Hematopoietic multipotent progenitor cell treated with erythropoietin and hydrocortisone succinate and interleukin-3 and kit ligand, for 17 days (in vitro differentiated cells): ENCODE data around the gene SYT1.

Experiments used
- DNase-seq: peaks from one replicate; pipeline ENCODE4 v3.0.0-alpha.2; 2015; ENCODE audit warnings: low spot score

SYT1 gene

DNA sequence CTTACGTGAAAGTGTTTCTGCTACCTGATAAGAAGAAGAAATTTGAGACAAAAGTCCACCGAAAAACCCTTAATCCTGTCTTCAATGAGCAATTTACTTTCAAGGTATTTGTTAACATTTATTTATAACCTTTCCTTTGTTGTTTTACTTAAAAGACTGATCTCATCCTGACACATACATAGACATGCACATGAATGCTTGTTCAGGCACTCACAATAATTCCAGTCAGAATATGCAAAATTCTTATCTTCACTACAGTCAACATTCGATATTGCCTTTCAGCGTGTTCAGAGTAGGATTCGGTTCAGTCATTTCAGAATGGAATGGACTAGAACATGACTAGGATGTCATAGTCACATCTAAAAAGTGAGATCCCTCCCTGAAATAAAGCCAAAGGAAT, 431.6 kb downstream of the SYT1 start:
- DNase-seq = no peak

DNA sequence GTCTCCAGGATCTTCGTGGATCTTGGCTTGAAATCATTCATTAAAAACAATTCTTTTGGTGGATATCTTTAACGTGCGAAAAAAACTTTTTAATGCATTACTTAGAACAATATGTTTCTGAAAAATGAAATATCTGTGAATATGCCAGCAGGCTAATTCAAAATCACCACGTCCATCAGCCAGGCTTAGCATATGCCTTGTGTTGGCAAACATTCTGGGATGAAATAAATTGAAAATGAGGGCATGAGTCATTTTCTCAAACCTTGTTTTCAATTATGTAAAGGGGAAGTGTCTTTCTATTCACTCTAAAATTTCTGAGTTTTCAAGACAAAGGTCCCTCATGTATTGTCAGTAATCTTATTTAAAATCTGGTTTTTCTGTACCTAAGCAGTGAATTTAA, 432.3 kb downstream of the SYT1 start:
- DNase-seq = no peak

DNA sequence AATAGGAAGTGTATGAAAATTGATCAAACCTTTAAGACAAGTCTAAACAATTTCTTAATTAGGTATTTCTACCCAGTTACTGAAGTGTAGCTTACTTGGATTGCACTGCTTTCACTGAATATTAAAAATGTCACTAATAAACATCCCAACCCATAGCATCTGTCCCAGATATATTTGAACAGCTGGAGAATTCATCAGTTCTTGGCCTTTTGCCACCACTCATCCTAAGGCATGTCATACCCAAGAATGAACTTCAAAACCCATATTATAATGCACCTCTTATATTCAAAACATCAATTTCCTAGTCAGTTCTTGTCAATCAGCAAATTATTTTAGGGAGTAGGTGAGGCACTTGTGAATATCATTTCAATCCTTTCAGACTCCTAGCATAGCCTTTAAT, 433.9 kb downstream of the SYT1 start:
- no peak for DNase-seq

DNA sequence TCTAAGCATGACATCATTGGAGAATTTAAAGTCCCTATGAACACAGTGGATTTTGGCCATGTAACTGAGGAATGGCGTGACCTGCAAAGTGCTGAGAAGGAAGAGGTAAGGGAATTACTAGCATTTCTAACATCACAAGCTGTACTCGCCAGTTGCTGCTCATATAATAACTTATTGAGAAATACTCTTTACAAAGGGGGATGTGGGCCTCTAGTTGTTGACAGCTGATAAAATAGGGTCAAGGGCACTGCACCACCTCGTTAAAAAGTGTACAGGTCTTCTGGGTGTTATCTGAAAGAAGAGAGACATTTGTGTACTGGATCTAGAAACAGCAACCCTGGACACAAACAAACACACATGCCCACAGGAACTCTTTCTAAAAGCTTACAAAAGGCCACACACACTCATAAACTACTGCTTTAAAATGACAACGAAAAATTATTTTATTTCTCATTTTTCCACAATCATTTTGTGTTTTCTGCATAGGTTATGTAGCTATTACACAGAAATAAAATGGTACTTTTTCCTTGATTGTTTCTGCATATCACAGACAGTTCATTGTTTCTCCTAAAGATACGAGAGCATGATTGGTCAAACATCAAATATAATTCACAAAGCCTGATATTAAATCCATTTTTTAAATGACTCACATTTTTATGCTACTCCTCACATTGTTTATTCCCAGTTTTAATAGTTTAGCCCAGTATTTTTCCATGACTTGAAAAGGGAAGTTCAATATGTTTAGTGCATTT, 435.0 kb downstream of the SYT1 start:
- no peak for DNase-seq

DNA sequence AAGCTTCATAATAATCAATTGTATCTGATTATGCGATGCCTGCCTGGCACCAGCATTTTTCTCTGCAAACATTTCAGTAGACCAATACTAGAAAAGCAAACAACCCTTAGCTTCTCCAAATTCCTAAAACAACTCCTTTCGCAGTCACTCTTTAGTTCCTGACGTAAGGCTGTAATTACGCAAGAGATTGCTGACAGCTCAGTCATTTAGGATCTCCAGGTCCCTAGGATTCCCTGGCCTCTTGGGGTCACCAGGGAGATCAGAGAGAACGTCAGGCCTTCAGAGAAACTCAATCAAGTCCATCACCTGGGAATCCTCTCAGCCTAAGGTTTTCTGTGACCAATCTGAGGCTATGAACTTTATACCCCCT, 435.6 kb downstream of the SYT1 start:
- no peak for DNase-seq

DNA sequence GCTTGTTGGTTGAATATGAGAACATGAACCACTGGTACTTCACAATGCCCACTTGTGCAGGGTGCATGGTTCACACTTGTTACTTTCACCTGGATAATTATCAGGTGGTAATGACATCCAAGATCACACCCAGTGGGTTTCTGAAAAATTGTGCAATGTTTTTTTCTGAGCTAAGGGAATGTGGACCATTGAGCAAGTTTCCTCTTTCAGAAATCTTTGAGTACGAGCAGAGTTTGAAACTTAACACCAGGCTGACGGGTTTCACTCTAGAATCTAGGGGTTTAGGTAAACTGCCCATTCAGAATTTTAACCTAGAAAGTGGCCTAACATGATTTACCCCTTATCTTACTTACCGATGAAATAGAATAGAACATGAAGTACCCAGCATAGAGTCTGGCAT, 436.6 kb downstream of the SYT1 start:
- DNase-seq = no peak

DNA sequence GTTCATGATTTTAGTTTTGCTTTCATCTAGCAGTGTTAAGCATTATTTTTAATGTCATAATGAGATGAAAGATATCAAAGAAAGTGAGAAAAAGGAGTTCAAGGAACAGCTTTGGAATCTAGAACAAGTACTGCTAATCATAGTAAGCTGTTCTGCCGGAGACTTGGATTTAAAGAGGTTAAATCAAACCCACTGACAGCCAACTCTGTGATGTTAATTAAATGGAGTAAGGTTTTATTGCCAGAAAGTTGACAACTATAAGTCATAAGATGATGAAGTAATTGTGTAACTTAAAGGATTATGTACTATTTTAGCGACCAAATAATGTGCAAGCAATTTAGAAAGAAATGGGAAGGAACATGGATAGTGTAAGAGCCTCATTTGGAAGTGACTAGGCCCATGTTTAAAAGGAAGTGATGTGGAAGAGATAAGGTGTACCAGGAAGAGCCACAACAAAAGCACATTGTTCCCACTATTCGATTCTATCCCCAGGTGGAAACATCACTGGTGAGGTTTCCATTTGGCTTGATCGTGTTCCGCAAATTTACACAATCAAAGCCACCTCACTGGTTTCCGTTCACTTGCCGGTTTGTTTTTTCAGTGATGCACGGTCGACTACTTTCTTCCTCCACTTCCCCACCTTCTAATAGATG, 437.7 kb downstream of the SYT1 start:
- no peak for DNase-seq

DNA sequence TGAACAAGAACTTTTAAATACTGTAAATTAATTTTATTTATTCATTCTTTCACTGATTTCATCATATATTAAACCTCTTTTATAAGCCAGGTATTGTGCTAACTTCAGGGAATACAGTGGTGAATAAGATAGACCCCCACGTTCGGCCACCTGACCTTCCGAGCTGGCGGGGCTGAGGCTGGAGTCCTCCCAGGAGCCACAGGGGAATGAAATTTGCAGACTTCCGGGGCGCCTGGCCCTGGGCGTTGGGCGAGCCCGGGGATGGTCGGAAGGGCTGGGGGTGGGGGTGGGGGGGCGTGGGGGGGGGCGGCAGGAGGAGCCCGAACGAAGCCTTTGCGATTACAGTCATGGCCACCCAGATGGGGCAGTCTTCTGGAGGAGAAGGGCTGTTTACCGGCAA, 442.8 kb downstream of the SYT1 start:
- DNase-seq = no peak

DNA sequence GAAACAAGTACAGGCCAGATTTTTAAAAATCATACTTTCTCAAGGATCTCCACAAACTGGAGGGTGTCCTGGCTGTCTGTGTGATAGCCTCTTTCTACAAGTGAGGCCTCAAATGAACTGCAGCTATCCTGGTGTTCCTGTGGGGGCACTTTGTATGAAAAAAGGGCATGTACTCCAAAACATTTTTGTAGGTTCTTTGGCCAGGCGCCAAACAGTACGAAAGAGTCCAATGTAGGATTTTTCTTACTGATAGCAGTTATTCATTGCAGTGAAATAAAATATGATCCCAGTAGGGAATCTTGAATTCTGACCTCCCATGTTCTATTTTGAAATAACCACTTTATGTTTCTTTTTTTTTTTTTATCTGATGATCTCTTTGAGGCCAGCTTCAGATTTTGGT, 444.5 kb downstream of the SYT1 start:
- no peak for DNase-seq

DNA sequence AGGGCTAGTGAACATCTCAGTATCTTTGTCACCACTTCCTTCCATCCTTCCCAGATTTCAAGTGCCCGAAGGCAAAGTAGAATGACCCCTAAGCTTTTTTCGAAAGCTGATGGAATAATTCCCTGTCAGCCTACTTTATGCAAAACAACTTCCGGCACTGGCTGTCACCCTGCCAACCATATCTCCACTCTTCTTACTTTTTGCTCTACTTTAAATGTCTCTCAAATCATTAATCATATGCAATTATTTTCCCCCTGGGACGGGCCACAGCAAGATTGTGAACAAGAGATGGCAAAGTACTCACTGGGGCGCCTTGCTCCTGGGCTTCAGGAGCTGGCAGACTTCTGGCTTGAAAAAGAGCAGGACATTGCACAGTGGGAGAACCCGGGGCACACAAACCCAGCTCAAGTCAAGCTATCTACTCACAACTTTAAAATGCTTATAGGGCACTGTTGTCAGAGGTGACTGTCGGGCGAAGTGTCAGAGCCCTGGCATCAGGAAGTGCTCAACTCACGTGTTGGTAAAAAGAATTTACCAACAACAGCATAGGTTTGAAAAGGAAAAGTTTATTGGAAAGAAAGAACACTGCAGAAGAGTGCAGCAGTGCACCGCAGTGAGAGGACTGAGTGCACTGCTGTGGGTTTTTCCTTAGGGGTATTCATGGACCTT, 452.7 kb downstream of the SYT1 start:
- DNase-seq = no peak

DNA sequence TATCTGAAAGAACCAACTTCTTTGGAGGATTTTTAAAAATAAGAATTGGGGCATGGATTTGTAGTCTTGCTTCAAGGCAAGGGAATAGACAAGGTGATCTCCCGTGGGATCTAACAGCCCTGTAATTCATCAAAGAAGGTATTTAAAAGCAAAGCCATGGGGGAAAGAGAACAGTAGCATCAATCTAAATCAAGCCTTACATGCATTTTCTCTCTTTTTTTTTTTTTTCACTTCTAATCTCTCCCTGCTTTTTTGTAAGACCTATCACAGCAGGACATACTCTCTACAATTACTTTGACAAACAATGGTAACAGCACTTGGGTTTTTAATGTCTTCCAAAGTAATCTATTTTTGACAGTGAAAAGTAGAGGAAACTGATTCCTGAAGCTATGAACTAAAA, 458.3 kb downstream of the SYT1 start:
- no peak for DNase-seq

DNA sequence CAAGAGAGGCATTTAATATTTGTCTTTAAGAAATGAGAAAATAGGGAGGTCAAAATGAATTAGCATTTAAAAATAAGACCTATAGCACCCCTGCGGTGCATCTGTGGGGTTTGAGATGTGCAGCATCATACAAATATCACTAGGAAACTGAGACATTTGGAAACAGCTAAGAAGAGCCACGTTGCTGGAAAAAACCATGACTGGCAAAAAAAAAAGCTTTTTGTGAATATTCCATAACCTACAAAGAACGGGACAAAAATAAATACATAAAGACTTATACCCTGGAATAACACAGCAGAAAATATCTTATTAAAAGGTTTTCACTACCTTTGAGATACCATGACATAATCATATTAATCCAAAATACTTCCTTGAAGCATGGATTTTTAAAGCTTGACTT, 460.0 kb downstream of the SYT1 start:
- no peak for DNase-seq

DNA sequence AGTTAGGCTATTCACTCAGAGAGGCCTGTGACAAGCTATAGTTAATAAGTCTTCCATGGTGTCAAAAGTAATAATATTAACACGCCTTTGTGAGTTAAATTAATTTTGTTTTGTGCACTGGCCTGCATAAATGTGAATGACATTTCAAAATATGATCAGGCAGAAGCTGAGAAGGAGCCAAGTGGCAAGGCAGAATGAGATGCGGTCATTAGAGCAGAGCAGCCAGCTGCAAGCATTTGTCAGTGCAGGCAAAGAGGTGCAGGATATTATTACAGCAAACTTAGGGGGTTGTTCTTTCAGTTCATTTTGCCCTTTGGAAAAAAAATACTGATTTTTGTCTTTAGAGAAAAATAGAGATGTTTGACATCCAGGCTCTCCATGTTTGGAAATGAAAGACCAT, 461.6 kb downstream of the SYT1 start:
- DNase-seq = no peak

DNA sequence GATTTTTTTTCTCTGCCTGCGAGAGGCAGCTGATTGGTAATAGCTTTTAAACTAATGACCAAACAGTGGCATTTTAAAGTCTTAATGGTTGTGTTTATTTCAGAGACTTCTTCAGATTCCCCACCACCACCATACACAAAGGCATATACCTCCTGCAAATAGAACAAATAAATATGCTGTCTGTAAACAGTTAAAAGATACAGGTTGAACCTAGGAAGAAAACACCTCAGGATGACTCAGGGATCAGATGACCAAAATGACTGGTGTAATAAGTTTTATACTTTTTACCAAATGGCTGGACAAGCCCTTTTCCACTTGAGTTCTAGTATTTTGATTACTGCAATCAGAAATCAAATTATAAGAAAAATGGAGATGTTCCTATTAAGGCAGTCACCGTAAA, 462.1 kb downstream of the SYT1 start:
- no peak for DNase-seq

DNA sequence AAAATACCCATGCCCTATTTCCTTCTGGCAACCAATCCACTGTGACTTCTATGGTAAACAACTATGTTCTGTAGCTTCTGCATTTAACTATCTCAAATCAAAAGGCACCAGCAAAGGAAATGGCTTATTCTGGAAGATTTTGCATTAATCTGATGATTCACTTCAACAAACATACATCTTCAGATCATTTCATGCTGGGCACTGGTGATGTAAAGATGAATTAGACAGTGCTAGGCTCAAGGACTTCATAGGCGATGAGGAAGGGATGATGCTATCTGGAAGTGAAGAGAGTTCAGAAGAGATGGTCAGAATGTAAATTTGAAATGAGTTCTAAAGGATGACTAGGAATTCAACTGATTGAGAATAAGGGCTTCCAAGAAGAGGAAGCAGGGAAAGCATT, 462.9 kb downstream of the SYT1 start:
- DNase-seq = no peak

DNA sequence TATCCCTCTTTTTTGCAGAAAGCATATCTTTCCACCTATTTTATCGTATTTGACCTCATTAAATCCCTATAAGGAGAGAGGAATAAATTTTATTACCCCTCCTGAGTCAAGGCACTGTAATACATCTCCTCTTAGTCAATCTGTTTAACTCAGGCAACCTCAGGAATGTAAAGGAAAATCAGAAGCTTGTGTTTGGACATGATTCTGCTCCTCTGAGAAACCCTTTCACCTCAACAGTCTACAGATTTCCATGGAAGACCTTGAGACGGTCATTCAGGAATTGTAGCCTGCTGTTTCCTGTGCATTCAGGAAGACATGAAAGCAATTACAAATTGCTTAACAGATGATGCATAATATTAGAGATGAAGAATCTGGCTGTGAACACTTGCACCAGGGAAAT, 465.4 kb downstream of the SYT1 start:
- no peak for DNase-seq

DNA sequence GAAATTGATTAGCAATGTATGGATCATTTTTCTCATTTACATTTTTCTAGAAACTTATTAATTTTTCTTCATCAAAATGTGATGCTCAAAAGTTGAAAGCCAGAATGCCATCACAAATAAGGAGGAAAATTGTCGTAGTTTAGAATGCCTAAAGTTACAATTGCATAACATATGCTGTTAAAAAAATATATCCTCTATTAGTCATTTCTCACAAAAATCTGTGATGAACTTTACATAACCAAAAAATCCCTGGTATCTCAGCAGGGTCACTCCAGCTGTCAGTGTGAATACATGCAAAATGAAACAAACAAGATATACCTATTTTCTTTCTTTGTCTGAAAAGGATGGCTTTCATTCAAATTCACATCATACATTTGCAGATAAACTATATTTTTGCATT, 467.3 kb downstream of the SYT1 start:
- DNase-seq = no peak

DNA sequence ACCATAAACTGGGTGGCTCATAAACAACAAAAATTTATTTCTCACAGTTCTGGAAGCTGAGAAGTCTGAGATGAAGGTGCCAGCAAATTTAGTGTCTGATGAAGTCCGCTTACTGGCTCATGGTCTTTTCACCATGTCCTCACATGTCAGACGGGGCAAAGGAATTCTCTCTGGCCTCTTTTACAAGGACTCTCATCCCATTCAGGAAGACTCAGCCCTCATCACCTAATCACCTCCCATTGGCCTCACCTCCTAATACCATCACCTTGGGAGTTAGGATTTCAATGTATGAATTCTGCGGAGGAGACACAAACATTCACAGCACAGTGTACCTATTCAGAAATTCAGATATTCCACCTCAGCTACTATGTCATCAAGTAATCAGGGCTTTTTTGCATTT, 468.6 kb downstream of the SYT1 start:
- DNase-seq = no peak

DNA sequence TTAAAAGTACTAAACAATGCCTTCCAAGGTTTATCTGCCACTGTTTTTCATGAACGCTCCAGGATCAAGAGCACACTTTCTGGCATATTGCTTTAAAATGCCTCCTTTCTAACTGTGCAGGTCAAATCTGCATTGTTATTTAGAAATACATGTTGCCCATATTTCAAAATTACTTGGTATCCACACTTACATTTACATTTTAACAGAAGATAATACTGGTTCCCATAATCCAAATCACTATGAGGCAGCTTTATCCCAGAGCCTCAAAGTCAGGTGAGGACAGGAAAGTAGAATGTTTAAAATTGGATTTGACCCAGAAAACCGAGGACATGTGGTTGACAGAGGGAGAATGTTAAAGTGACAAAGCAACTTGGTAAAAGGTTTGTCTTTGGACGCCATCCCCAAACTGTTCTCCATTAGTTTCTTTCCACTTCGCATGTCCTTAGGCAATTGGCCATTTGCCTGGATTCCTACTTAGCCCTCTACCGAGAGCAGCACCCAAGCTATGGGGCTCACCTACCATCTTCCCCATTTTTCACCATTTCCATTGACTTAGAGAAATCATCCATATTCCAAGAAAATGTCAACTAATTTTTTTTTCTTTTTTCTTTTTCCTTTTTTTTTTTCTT, 473.2 kb downstream of the SYT1 start:
- DNase-seq = no peak

DNA sequence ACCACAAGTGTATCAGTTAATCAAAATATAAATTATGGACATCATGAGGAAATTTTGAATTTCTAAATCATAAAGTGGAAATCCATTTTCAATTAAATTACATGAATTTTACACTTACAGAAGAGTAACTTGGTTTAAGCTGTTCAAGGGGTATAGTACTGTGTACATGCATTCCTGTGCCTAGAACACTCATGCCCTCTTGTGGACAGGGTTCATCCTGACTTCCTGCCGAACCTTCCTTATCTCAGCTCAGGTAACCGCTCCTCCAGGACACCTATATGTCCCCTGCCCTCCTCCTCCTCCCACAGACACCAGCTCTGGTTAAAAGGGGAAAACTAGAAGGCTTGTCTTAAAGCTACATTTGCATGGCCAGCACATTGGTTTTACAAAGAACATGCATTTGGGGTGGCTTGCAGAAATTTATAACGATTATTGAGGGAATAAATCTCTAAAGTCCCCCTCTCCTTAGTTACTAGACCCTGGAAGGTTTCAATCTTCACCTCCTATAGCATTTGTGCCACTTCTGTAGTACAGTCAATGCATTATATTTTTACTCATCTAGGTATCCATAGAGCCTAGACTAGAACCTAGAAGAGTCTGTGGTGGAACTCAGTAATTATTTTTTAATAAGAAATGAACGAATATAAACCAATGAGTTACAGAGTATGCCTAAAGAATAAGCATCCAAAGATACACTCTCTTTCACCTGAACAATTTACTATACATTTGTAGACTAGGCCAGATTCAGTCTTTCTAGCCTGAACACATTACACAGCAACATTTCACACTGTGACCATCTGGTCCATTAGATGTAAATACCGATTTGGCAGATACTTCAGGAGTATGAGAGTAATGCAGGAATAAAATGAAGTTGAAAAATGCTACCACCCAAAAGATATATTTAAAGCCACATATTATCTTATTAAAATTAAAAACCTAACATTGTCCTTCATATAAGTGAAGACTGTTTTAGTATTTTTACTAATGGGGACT, 480.6 kb downstream of the SYT1 start:
- DNase-seq = no peak

DNA sequence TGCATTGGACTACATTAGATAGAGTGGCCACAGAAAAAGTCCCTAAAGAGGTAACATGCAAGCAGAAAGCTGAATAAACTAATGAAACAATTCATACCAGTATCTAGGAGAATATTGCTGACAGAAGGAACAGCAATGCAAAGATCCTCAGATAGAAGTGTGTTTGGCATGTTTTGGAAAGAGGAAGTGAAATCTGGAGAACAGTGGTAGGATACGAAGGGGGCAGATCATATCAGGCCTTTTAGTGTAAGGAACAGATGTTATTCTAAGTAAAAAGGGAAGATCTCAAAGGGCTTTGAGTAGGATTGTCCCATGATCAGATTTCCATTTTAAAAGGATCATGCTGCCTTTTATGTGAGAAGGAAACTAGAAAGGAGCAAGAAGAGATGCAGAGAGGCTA, 483.3 kb downstream of the SYT1 start:
- DNase-seq = no peak

DNA sequence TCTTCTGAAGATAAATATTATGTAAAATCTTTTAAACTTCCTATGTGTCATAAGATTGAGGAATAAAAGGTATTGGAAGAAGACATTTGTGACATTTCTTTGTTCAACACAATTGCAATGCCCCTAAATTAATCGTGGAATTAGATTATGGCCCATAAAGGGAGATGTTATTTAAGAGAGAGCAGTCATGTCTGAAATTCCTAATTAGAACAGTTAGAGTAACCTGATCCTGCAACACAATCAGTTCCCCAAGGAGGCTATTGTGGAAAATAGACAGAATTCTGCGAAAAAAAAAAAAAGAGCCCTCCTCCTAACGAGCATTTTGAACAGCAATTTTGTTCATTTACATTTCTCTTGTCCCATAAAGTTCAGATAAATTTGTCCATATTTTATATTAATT, 486.7 kb downstream of the SYT1 start:
- no peak for DNase-seq
